HCT116 (cell line): ENCODE data around the gene IGF2BP1. TPM values are rescaled to one million over a fixed set of nuclear protein-coding genes. Genes with fewer than 3 reads are reported as not detected.

Experiments used
- ATAC-seq: fragments of 200-7000 bp; cut with Tn5 transposase; 2 replicates; pipeline ENCODE4 v1.9.1; 2020; ENCODE audit warnings: mild to moderate bottlenecking, moderate library complexity
- BruUV-seq: library from RNA; stranded (reverse); fragments of 400-500 nt; replicated peaks from 2 replicates; lab custom pipeline; 2021; lab: Mats Ljungman, UMichigan
- CTCF ChIA-PET: fragments of 300-600 bp; sonication (Branson Sonifier 250); formaldehyde crosslinking; loops from one replicate; lab custom pipeline; 2021; ENCODE audit warnings: antibody characterized with exemption; lab: Charles Lee
- POLR2A ChIA-PET: fragments of 300-600, 350-600 bp; sonication (Branson Sonifier 250); formaldehyde crosslinking; loops from one replicate; lab custom pipeline; 2021; ENCODE audit warnings: antibody characterized with exemption; lab: Charles Lee
- RAD21 ChIA-PET, 2 experiments: fragments of 300-600 bp; sonication (Branson Sonifier 250); formaldehyde crosslinking; loops; one replicate each; lab custom pipeline; 2023; ENCODE audit warnings: low total read pairs in 2 of 2; ENCODE audit not compliant: uncharacterized antibody in 2 of 2, unreplicated experiment in 2 of 2, low non-redundant PET in 1 of 2; lab: Charles Lee
- DNase-seq: peaks from one replicate; pipeline ENCODE4 v3.0.0-alpha.2; 2010; ENCODE audit warnings: low read depth, low spot score
- H2AFZ ChIP-seq: fragments of 200-600 bp; shearing (Covaris generic), sonication (generic); 2 replicates; pipeline ENCODE4 v1.6.1; 2017; ENCODE audit warnings: low read depth, mixed run types, mixed read lengths, antibody characterized with exemption, low read length; ENCODE audit not compliant: poor library complexity, severe bottlenecking
- H3K27ac ChIP-seq: 2 replicates; pipeline ENCODE4 v1.5.1; 2012; ENCODE audit warnings: low read depth, low read length
- H3K27me3 ChIP-seq: fragments of 200-600 bp; sonication (generic); 2 replicates; pipeline ENCODE4 v1.6.1; 2016; ENCODE audit warnings: mixed run types, low read length, mixed read lengths; ENCODE audit not compliant: insufficient read depth
- H3K36me3 ChIP-seq, 2 experiments: fragments of 200-500 bp in 1 of 2; fragments of 200-600 bp in 1 of 2; sonication (Bioruptor generic) in 1 of 2; sonication (generic) in 1 of 2; 2 replicates each; pipeline versions ENCODE4 v1.5.1 to v1.6.1; 2014 to 2016; ENCODE audit warnings: low read length in 2 of 2, inconsistent platforms in 1 of 2, mixed read lengths in 1 of 2, mixed run types in 1 of 2; ENCODE audit not compliant: insufficient read depth in 2 of 2, control insufficient read depth in 1 of 2
- H3K4me1 ChIP-seq, 2 experiments: fragments of 200-600 bp in 1 of 2; sonication (generic) in 1 of 2; 2 replicates each; pipeline versions ENCODE4 v1.5.1 to v1.6.1; 2012 to 2017; ENCODE audit warnings: low read length in 2 of 2, inconsistent platforms in 1 of 2, mild to moderate bottlenecking in 1 of 2, mixed read lengths in 1 of 2, mixed run types in 1 of 2, moderate library complexity in 1 of 2; ENCODE audit not compliant: insufficient read depth in 2 of 2, control insufficient read depth in 1 of 2
- H3K4me2 ChIP-seq: fragments of 200-600 bp; sonication (generic); 2 replicates; pipeline ENCODE4 v1.6.1; 2017; ENCODE audit warnings: mixed run types, low read length, mixed read lengths
- H3K4me3 ChIP-seq, 2 experiments: fragments of 200-600 bp in 1 of 2; sonication (generic) in 1 of 2; replicated peaks in 1 of 2; 2 replicates each; pipeline ENCODE4 v1.5.1; 2011 to 2016; ENCODE audit warnings: low read length in 2 of 2, control low read depth in 1 of 2, low read depth in 1 of 2, mild to moderate bottlenecking in 1 of 2, mixed read lengths in 1 of 2, mixed run types in 1 of 2
- H3K79me2 ChIP-seq: fragments of 200-600 bp; sonication (generic); 2 replicates; pipeline ENCODE4 v1.6.1; 2017; ENCODE audit warnings: mild to moderate bottlenecking, mixed run types, low read length, moderate library complexity, mixed read lengths; ENCODE audit not compliant: insufficient read depth
- H3K9ac ChIP-seq: fragments of 200-600 bp; sonication (generic); 2 replicates; pipeline ENCODE4 v1.6.1; 2016; ENCODE audit warnings: low read length, mixed read lengths
- H3K9me2 ChIP-seq: fragments of 200-600 bp; sonication (generic), shearing (Covaris generic); 2 replicates; pipeline ENCODE4 v1.6.1; 2017; ENCODE audit warnings: mixed run types, mild to moderate bottlenecking, moderate library complexity; ENCODE audit not compliant: insufficient read depth
- H3K9me3 ChIP-seq, 2 experiments: fragments of 200-500 bp in 1 of 2; fragments of 200-600 bp in 1 of 2; sonication (Bioruptor generic) in 1 of 2; sonication (generic) in 1 of 2; 2 replicates each; pipeline ENCODE4 v1.6.1; 2014 to 2017; ENCODE audit warnings: low read length in 2 of 2, mixed read lengths in 2 of 2, inconsistent platforms in 1 of 2, low read depth in 1 of 2, mild to moderate bottlenecking in 1 of 2, mixed run types in 1 of 2, moderate library complexity in 1 of 2; ENCODE audit not compliant: control insufficient read depth in 1 of 2, insufficient read depth in 1 of 2
- H4K20me1 ChIP-seq: fragments of 200-600 bp; sonication (generic), shearing (Covaris generic); 2 replicates; pipeline ENCODE4 v1.6.1; 2017; ENCODE audit warnings: mixed run types, mild to moderate bottlenecking, moderate library complexity; ENCODE audit not compliant: insufficient read depth
- CEBPB ChIP-seq: IDR thresholded peaks from 2 replicates; pipeline ENCODE4 v1.6.1; 2012; ENCODE audit warnings: low read depth
- CTCF ChIP-seq, 3 experiments: fragments of 200-600 bp in 1 of 3; sonication (generic) in 1 of 3; IDR thresholded peaks in 2 of 3; conservative IDR thresholded peaks in 1 of 3; 2 replicates each; pipeline ENCODE4 v1.5.1; 2012 to 2017; ENCODE audit warnings: low read depth in 2 of 3, low read length in 2 of 3, antibody characterized with exemption in 1 of 3, borderline replicate concordance in 1 of 3, control low read depth in 1 of 3, mild to moderate bottlenecking in 1 of 3, mixed read lengths in 1 of 3, mixed run types in 1 of 3, moderate library complexity in 1 of 3; ENCODE audit not compliant: insufficient read depth in 1 of 3
- EZH2phosphoT487 ChIP-seq: fragments of 200-600 bp; IDR thresholded peaks from 2 replicates; pipeline ENCODE4 v1.6.1; 2018; ENCODE audit warnings: antibody characterized with exemption, borderline replicate concordance
- POLR2A ChIP-seq: IDR thresholded peaks from 2 replicates; pipeline ENCODE4 v1.7.0; 2011; ENCODE audit warnings: borderline replicate concordance; ENCODE audit not compliant: insufficient read depth, insufficient read length; ENCODE audit errors: extremely low read depth
- POLR2AphosphoS5 ChIP-seq: IDR thresholded peaks from 2 replicates; pipeline ENCODE4 v1.6.1; 2011; ENCODE audit warnings: mild to moderate bottlenecking, low read depth, low read length, moderate library complexity
- SIN3A ChIP-seq: IDR thresholded peaks from 2 replicates; pipeline ENCODE4 v1.6.1; 2012; ENCODE audit warnings: low read depth
- SP1 ChIP-seq: IDR thresholded peaks from 2 replicates; pipeline ENCODE4 v1.6.1; 2012; ENCODE audit warnings: low read depth
- SRF ChIP-seq: IDR thresholded peaks from 2 replicates; pipeline ENCODE4 v1.6.1; 2012; ENCODE audit warnings: low read depth
- TCF7L2 ChIP-seq: IDR thresholded peaks from 2 replicates; pipeline ENCODE4 v1.7.0; 2011; ENCODE audit warnings: borderline replicate concordance, inconsistent platforms; ENCODE audit not compliant: insufficient read depth, insufficient read length; ENCODE audit errors: extremely low read depth
- ZBTB33 ChIP-seq: IDR thresholded peaks from 2 replicates; pipeline ENCODE4 v1.6.1; 2011; ENCODE audit warnings: mild to moderate bottlenecking, low read length, moderate library complexity; ENCODE audit not compliant: insufficient replicate concordance; ENCODE audit errors: extremely low read depth
- ZNF274 ChIP-seq: fragments of 200-500 bp; sonication (Bioruptor generic); IDR thresholded peaks from 2 replicates; pipeline ENCODE4 v1.6.1; 2014; ENCODE audit warnings: mild to moderate bottlenecking, low read depth, low read length, inconsistent platforms
- intact Hi-C: fragments of 100-400 bp; cut with micrococcal nuclease; formaldehyde crosslinking; loops from 2 replicates; pipeline ENCODE4 v1.10.0; 2022
- total RNA-seq: library from RNA; stranded (reverse); gene quantifications from one replicate; pipeline ENCODE4 v1.2.1, GENCODE V29; 2021; ENCODE audit not compliant: unreplicated experiment

The IGF2BP1 gene
- total RNA-seq, 1 experiment from 2014 or later = 0.91 TPM

- Histone ChIP-seq H3K4me1 (peaks cover 0 to 6% of the 10 kb centered on the region in 2 experiments; a peak in 2 of 4 replicates), H2AFZ (no peak overlapping the region), H3K27me3 (peaks cover 75% of the 10 kb centered on the region), H3K9me2 (no peaks in the 10 kb centered on the region), H3K9ac (no peak overlapping the region), H3K27ac (no peak overlapping the region), H3K4me2 (no peak overlapping the region)
- ChIA-PET RAD21 (no interaction called here), CTCF (no interaction called here)
- no TSS peak for BruUV-seq
- intact Hi-C loops = no loop called here
- TF ChIP-seq EZH2phosphoT487 = 0 out of 2 replicates have a peak, but pooled peaks have one; percentile 89
- no peak for TF ChIP-seq POLR2AphosphoS5
- TF ChIP-seq, all 23 proteins: peak for 1
- DNase-seq = no peak
- no peak for ATAC-seq
- H3K36me3 ChIP-seq = no peaks in the 10 kb centered on the region
- H3K9me3 ChIP-seq = no peaks in the 10 kb centered on the region
- H3K79me2 ChIP-seq = no peaks in the 10 kb centered on the region
- H3K4me3 ChIP-seq = no peak overlapping the region
- H4K20me1 ChIP-seq = 0 out of 2 replicates have a peak, but pooled peaks cover 4% of the 10 kb centered on the region
- POLR2A ChIA-PET = no interaction called here
Observed at GRCh38 chr17:49001671-49002070, 4.5 kb downstream of the IGF2BP1 start.

GRCh38 chr17:49002331-49002730 is 5.1 kb downstream of the IGF2BP1 start:
- Histone ChIP-seq H3K4me3 (no peak overlapping the region), H3K9me3 (no peaks in the 10 kb centered on the region), H4K20me1 (0 out of 2 replicates have a peak, but pooled peaks cover 4% of the 10 kb centered on the region), H3K27me3 (peaks cover 81% of the 10 kb centered on the region), H3K9ac (no peak overlapping the region), H3K4me2 (no peak overlapping the region), H2AFZ (no peak overlapping the region), H3K9me2 (no peaks in the 10 kb centered on the region), H3K36me3 (no peaks in the 10 kb centered on the region), H3K4me1 (peaks cover 0 to 6% of the 10 kb centered on the region in 2 experiments; a peak in 2 of 4 replicates), H3K27ac (no peak overlapping the region), H3K79me2 (no peaks in the 10 kb centered on the region)
- ChIA-PET CTCF (no interaction called here), RAD21 (no interaction called here), POLR2A (no interaction called here)
- BruUV-seq = no TSS peak
- intact Hi-C loops = no loop called here
- no peak for DNase-seq
- no peak for TF ChIP-seq SIN3A
- no peak for TF ChIP-seq POLR2A
- no peak for TF ChIP-seq ZBTB33
- TF ChIP-seq SP1 = no peak
- no peak for TF ChIP-seq CEBPB
- TF ChIP-seq TCF7L2 = no peak
- TF ChIP-seq SRF = no peak
- TF ChIP-seq ZNF274 = no peak
- no peak for TF ChIP-seq CTCF (IDR thresholded peaks at IDR 0.05 in 2 of 3, conservative IDR thresholded peaks at IDR 0.05 in 1 of 3; ENCODE audit: borderline replicate concordance in 1 of 3, insufficient read depth in 1 of 3, low read depth in 2 of 3, low read length in 2 of 3)
- no peak for ATAC-seq
